HG02571 (cell line): ENCODE measurements around the gene ASIC4.

Experiments used
- ATAC-seq: cut with Tn5 transposase; IDR thresholded peaks from one replicate; pipeline ENCODE4 v1.9.1; 2021; ENCODE audit warnings: mild to moderate bottlenecking, moderate library complexity; ENCODE audit not compliant: unreplicated experiment

The ASIC4 gene

GRCh38 chr2:219512524-219513216 is 1.6 kb upstream of the ASIC4 start:
- ATAC-seq = no peak

DNA sequence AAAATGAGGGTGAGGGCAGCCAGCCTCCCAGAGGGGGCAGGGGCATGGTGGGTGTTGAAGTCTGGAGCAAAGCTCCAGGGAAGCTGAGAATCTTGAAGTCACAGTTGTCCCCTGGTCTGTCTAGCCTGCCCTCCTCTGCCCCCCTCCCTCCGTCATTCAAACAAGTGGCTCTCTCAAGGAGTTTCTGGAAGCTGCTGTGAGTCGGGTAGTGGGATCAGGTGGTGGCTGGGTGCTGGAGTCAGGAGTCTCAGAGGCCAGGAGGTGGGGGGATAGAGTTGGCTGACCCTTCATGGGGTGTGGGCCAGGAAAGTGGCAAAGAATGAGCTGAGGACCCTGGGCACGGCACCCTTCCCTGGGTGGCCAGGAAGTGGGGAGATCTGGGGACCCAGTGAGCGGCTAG is 495 bp upstream of the ASIC4 start:
- ATAC-seq = no peak

- no peak for ATAC-seq
These were observed 554 bp downstream of the ASIC4 start for GRCh38 chr2:219514836-219515235.

- ATAC-seq = no peak
These were observed 1.8 kb downstream of the ASIC4 start for GRCh38 chr2:219515874-219516629.

DNA sequence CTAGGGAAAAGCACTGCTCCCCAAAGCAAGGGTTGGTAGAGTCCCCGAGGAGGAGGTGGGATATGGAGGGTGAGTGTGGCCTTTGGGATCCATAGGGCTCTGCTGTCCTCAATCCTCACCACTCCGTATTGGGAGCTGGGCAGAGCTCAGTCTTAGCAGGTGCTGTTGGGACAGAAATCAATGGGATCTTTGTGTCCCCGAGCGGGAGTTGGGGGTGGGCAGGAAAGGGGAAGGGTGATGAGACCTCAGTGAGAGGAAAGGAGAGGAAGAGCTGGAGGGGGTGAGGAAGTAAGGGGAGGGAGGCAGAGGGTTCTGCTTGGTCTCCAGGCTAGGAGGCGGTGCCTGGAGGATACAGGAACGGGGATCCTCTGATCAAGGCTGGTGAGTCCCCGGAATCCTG is 2.6 kb downstream of the ASIC4 start:
- ATAC-seq = no peak

GRCh38 chr2:219517954-219518778 is 3.9 kb downstream of the ASIC4 start:
- no peak for ATAC-seq

GRCh38 chr2:219519526-219519916 is 5.2 kb downstream of the ASIC4 start:
- ATAC-seq = no peak

GRCh38 chr2:219520079-219520478 is 5.8 kb downstream of the ASIC4 start:
- ATAC-seq = no peak

DNA sequence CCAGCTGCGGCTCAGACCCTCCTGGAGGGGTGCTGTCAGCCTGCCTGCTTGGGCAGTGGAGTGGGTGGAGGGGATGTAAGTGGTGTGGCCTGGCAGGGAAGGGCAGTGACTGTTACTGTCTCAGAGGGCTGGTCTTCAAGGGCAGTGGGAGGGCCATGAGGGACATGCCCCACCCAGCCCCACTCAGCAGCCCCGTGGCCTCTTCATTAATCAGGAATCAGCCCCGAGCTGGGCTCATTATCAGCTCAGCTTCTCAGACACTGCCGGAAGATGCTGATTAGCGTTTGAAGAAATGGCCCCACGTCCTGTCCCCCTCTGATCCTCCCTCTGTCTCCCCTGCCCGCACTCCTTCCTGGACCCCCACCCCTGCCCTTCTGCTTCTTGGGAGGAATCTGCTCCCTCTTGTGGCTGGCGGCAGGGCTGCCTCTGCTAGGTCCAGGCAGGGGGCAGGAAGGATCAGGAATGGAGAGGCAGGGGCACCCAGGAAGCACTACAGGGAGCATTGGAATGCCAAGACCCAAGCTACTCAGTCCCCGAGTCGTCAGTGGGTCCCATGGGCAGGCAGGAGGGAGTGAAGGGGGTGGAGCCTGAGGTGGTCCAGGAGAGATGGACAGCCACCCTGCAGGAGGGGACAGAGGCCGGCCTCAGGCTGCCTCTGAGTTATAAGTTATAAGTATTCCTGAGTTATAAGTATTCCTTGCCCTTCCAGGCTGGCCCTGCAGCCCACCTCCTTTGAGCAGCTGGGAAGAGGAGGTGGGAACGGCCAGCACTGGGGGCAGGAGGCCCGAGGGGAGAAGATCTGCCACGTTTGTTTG is 7.0 kb downstream of the ASIC4 start:
- no peak for ATAC-seq

GRCh38 chr2:219522111-219523030 is 8.1 kb downstream of the ASIC4 start:
- no peak for ATAC-seq

- no peak for ATAC-seq
These were observed 8.9 kb downstream of the ASIC4 start for GRCh38 chr2:219523031-219523671.

DNA sequence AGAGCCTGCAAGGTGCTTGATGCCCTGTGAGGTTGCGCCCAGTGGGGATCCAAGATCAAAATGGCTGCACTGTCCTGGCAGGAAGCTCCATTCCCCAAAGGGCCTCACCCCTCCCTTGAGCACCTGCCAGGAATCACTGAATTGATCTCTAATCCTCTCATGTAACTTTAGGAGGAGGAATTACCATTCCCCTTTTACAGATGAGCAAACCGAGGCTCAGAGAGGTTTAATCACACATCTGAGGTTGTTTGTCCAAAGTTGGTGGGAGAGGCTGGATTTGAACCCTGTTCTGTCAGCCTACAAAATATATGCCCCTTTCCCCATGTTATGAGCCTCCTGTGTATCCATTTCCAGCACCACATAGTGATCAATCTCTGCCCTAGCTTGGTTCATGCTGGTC is 10.5 kb downstream of the ASIC4 start:
- no peak for ATAC-seq

- ATAC-seq = no peak
These were observed 11.4 kb downstream of the ASIC4 start for GRCh38 chr2:219525533-219526232.

DNA sequence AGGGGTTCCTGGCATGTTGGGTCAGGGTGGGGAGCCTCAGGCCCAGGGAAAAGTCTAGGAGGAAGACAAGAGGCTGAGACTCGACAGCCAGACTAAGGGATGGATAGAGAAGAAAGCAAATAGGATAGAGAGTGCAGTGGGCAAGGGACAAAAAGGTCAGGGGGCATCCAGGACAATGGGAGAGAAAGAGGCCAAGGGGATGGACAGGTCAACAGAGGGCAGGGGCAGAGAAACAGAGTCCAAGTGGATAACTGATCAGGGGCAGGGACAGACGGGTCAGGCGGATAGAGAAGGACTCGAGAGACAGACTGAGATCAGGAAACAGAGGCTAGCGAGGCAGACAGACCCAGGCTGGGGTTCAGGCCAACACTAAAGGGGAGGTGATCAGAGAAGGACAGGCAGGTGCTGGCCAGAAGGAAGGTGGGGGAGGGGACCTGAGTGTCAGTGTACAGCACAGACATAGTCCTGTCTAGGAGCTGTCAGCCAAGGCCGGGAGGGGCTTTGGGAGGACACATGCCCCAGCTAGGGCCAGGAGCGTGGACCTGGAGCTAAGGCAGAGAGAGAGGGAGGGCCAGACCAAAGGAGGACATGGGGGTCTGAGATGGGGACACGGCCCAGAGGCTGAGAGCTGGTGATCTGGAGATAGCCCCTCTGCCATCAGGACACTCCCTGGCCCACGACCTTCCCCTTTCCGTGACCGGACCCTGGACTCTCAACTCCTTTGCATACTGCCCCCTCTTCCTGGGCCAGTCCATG is 12.2 kb downstream of the ASIC4 start:
- ATAC-seq = no peak

- no peak for ATAC-seq
These were observed 12.8 kb downstream of the ASIC4 start for GRCh38 chr2:219527076-219527394.

DNA sequence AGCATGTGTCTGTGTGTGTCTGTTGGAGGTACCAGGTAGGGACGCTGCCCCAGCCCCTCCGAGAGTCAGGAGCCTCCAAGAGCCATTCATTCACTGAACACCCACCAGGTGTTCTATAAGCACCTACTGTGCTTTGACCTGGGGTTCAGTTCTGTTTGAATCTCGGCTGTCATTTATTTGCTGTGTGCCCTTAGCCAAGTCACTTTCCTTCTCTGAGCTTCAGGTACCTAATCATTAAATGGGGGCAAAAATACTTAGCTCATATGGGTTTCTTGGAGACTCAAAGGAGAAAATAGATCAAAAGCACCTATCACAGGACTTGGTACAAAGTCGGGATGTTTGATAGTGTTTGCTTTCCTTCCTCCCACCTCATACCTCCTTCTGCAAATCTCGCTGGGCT is 13.2 kb downstream of the ASIC4 start:
- no peak for ATAC-seq

GRCh38 chr2:219530048-219530963 is 16.0 kb downstream of the ASIC4 start:
- peak; percentile 68 for ATAC-seq
